H9 (cell line): ENCODE measurements around the gene ZNF385D. TPM values are rescaled to one million over a fixed set of nuclear protein-coding genes. Genes with fewer than 3 reads are reported as not detected.

ENCODE experiments used
- DNase-seq: peaks from one replicate; pipeline ENCODE4 v3.0.0-alpha.2; 2017
- H2AFZ ChIP-seq: one replicate; pipeline ENCODE4 v1.6.1; 2013; ENCODE audit warnings: mild to moderate bottlenecking, low read length, control low read depth, moderate library complexity
- H2AK5ac ChIP-seq: 2 replicates; pipeline ENCODE4 v1.6.1; 2013; ENCODE audit warnings: low read length, control low read depth, mixed read lengths; ENCODE audit not compliant: insufficient read length
- H2BK120ac ChIP-seq: one replicate; pipeline ENCODE4 v1.6.1; 2013; ENCODE audit warnings: low read depth, mild to moderate bottlenecking, low read length, control low read depth, inconsistent platforms; ENCODE audit not compliant: poor library complexity, severe bottlenecking
- H2BK12ac ChIP-seq: 2 replicates; pipeline ENCODE4 v1.6.1; 2013; ENCODE audit warnings: low read length, control low read depth, mixed read lengths, low read depth; ENCODE audit not compliant: insufficient read length
- H2BK15ac ChIP-seq: 2 replicates; pipeline ENCODE4 v1.6.1; 2013; ENCODE audit warnings: low read depth, low read length, control low read depth
- H2BK20ac ChIP-seq: one replicate; pipeline ENCODE4 v1.6.1; 2013; ENCODE audit warnings: low read depth, mild to moderate bottlenecking, low read length, control low read depth, inconsistent platforms; ENCODE audit not compliant: poor library complexity, severe bottlenecking
- H2BK5ac ChIP-seq: 2 replicates; pipeline ENCODE4 v1.6.1; 2013; ENCODE audit warnings: low read length, control low read depth, mixed read lengths; ENCODE audit not compliant: insufficient read length
- H3K14ac ChIP-seq: 2 replicates; pipeline ENCODE4 v1.6.1; 2013; ENCODE audit warnings: low read length, control low read depth; ENCODE audit not compliant: insufficient read depth
- H3K18ac ChIP-seq: 2 replicates; pipeline ENCODE4 v1.6.1; 2013; ENCODE audit warnings: low read depth, mild to moderate bottlenecking, mixed read lengths, low read length, control low read depth; ENCODE audit not compliant: insufficient read length
- H3K23ac ChIP-seq: 2 replicates; pipeline ENCODE4 v1.6.1; 2013; ENCODE audit warnings: low read length, control low read depth, mixed read lengths, low read depth; ENCODE audit not compliant: insufficient read length
- H3K23me2 ChIP-seq: 2 replicates; pipeline ENCODE4 v1.6.1; 2013; ENCODE audit warnings: low read depth, mild to moderate bottlenecking, mixed read lengths, low read length, control low read depth; ENCODE audit not compliant: insufficient read length, poor library complexity, severe bottlenecking
- H3K27ac ChIP-seq: 2 replicates; pipeline ENCODE4 v1.5.1; 2013; ENCODE audit warnings: low read length, control low read depth, mixed read lengths, low read depth; ENCODE audit not compliant: insufficient read length
- H3K27me3 ChIP-seq: 2 replicates; pipeline ENCODE4 v1.6.1; 2013; ENCODE audit warnings: low read length, control low read depth, inconsistent platforms; ENCODE audit not compliant: insufficient read depth
- H3K4ac ChIP-seq: 2 replicates; pipeline ENCODE4 v1.6.1; 2013; ENCODE audit warnings: low read depth, mild to moderate bottlenecking, control low read depth, inconsistent platforms, low read length, moderate library complexity
- H3K4me1 ChIP-seq: 2 replicates; pipeline ENCODE4 v1.6.1; 2013; ENCODE audit warnings: low read length, control low read depth, inconsistent platforms; ENCODE audit not compliant: insufficient read depth
- H3K4me2 ChIP-seq: 2 replicates; pipeline ENCODE4 v1.6.1; 2013; ENCODE audit warnings: low read length, control low read depth, mixed read lengths; ENCODE audit not compliant: insufficient read length, insufficient read depth
- H3K56ac ChIP-seq: 2 replicates; pipeline ENCODE4 v1.6.1; 2013; ENCODE audit warnings: low read depth, mild to moderate bottlenecking, mixed read lengths, low read length, control low read depth; ENCODE audit not compliant: insufficient read length
- H3K79me1 ChIP-seq: 2 replicates; pipeline ENCODE4 v1.6.1; 2013; ENCODE audit warnings: low read depth, mild to moderate bottlenecking, moderate library complexity, low read length, control low read depth, inconsistent platforms; ENCODE audit not compliant: insufficient read depth, poor library complexity, severe bottlenecking
- H3K79me2 ChIP-seq: 2 replicates; pipeline ENCODE4 v1.6.1; 2013; ENCODE audit warnings: low read length, control low read depth, inconsistent platforms; ENCODE audit not compliant: insufficient read depth
- H3K9ac ChIP-seq: 2 replicates; pipeline ENCODE4 v1.6.1; 2013; ENCODE audit warnings: low read length, control low read depth, mixed read lengths; ENCODE audit not compliant: insufficient read length; ENCODE audit errors: extremely low read depth
- H3K9me3 ChIP-seq: one replicate; pipeline ENCODE4 v1.6.1; 2013; ENCODE audit warnings: low read depth, low read length, inconsistent platforms; ENCODE audit not compliant: control insufficient read depth
- H3T11ph ChIP-seq: one replicate; pipeline ENCODE4 v1.6.1; 2013; ENCODE audit warnings: mild to moderate bottlenecking, low read length, control low read depth, inconsistent platforms
- H4K20me1 ChIP-seq: one replicate; pipeline ENCODE4 v1.6.1; 2013; ENCODE audit not compliant: control insufficient read depth, insufficient read length, insufficient read depth
- H4K5ac ChIP-seq: 2 replicates; pipeline ENCODE4 v1.6.1; 2013; ENCODE audit warnings: low read depth, mild to moderate bottlenecking, mixed read lengths, low read length, control low read depth; ENCODE audit not compliant: insufficient read length
- H4K8ac ChIP-seq: replicated peaks from 2 replicates; pipeline ENCODE4 v1.6.1; 2013; ENCODE audit warnings: low read length, control low read depth, mixed read lengths, low read depth; ENCODE audit not compliant: insufficient read length
- H4K91ac ChIP-seq: 2 replicates; pipeline ENCODE4 v1.6.1; 2013; ENCODE audit warnings: low read depth, mild to moderate bottlenecking, moderate library complexity, mixed read lengths, low read length, control low read depth; ENCODE audit not compliant: insufficient read length
- H3K27ac Mint-ChIP-seq, 3 experiments: 2 replicates in 2 of 3; 3 replicates in 1 of 3; pipeline ENCODE4 v1.8.0; 2020 to 2021; ENCODE audit warnings: mixed read lengths in 3 of 3, mild to moderate bottlenecking in 1 of 3, moderate library complexity in 1 of 3
- H3K27me3 Mint-ChIP-seq: 2 replicates; pipeline ENCODE4 v1.8.0; 2021; ENCODE audit warnings: low read depth, mild to moderate bottlenecking, moderate library complexity, mixed read lengths
- H3K36me3 Mint-ChIP-seq, 3 experiments: 2 replicates in 2 of 3; 3 replicates in 1 of 3; pipeline ENCODE4 v1.8.0; 2020 to 2021; ENCODE audit warnings: low read depth in 3 of 3, mixed read lengths in 3 of 3; ENCODE audit not compliant: insufficient read depth in 1 of 3
- H3K4me1 Mint-ChIP-seq, 2 experiments: 2 replicates each; pipeline ENCODE4 v1.8.0; 2020; ENCODE audit warnings: mixed read lengths in 2 of 2
- H3K4me3 Mint-ChIP-seq, 2 experiments: 2 replicates in 1 of 2; 3 replicates in 1 of 2; pipeline ENCODE4 v1.8.0; 2020 to 2021; ENCODE audit warnings: mild to moderate bottlenecking in 2 of 2, mixed read lengths in 2 of 2, moderate library complexity in 1 of 2
- H3K9me3 Mint-ChIP-seq, 2 experiments: 2 replicates in 1 of 2; 3 replicates in 1 of 2; pipeline ENCODE4 v1.8.0; 2020; ENCODE audit warnings: mild to moderate bottlenecking in 2 of 2, mixed read lengths in 2 of 2, moderate library complexity in 1 of 2
- CTCF ChIP-seq: fragments of 200-600 bp; sonication (generic); conservative IDR thresholded peaks from 3 replicates; pipeline ENCODE4 v1.8.0; 2021; ENCODE audit warnings: antibody characterized with exemption, mild to moderate bottlenecking
- WGBS: extraction: QIAGEN DNeasy Blood & Tissue Kit; methylation state at CpG from one replicate; pipeline ENCODE4 v1.1.7; 2013; ENCODE audit warnings: missing lambda C conversion rate, low lambda C conversion rate, mixed read lengths; ENCODE audit not compliant: insufficient read length; ENCODE audit errors: extremely low coverage; 5-methylcytosine and 5-hydroxymethylcytosine counted together
- total RNA-seq: library from RNA; stranded (reverse); gene quantifications from 2 replicates; pipeline ENCODE4 v1.2.1, GENCODE V29; 2021

Gene ZNF385D
- total RNA-seq, 1 experiment from 2014 or later: 1.5 TPM

GRCh38 chr3:21393683-21394311, 357.2 kb downstream of the ZNF385D start:
- H3K27ac Mint-ChIP-seq: no peak overlapping the region; a peak in 1 of 7 replicates
- no CpG with 5 or more reads among the region's 4 CpGs for WGBS
- Histone ChIP-seq H2BK12ac (no peak overlapping the region), H2BK5ac (no peak overlapping the region), H3K18ac (no peak overlapping the region), H3K14ac (no peak overlapping the region), H3K27me3 (no peaks in the 10 kb centered on the region), H2AFZ (no peak overlapping the region), H2BK20ac (no peak overlapping the region), H3K56ac (no peak overlapping the region), H3K79me1 (no peaks in the 10 kb centered on the region), H3K27ac (no peak overlapping the region), H3K4me1 (no peaks in the 10 kb centered on the region), H2AK5ac (no peak overlapping the region), H3K9me3 (no peaks in the 10 kb centered on the region), H3K9ac (no peak overlapping the region), H3K23me2 (no peaks in the 10 kb centered on the region), H3K79me2 (no peaks in the 10 kb centered on the region), H3T11ph (no peak overlapping the region), H4K20me1 (no peaks in the 10 kb centered on the region), H3K4me2 (no peak overlapping the region), H4K5ac (no peak overlapping the region), H4K8ac (no peak overlapping the region), H3K23ac (no peak overlapping the region), H2BK120ac (no peak overlapping the region), H4K91ac (no peak overlapping the region), H3K4ac (no peak overlapping the region), H2BK15ac (no peak overlapping the region)
- no peak overlapping the region for H3K4me3 Mint-ChIP-seq
- peaks cover 3 to 8% of the 10 kb centered on the region in 2 experiments; a peak in 4 of 5 replicates for H3K9me3 Mint-ChIP-seq
- DNase-seq: no peak
- peaks cover 0 to 9% (median 0%) of the 10 kb centered on the region in 3 experiments; a peak in 3 of 7 replicates for H3K36me3 Mint-ChIP-seq
- H3K4me1 Mint-ChIP-seq: peaks cover 0 to 2% of the 10 kb centered on the region in 2 experiments; a peak in 1 of 4 replicates
- no peaks in the 10 kb centered on the region for H3K27me3 Mint-ChIP-seq
- TF ChIP-seq CTCF: no peak
